NB4 (cell line): ENCODE results near the gene BORCS8.

Source experiments
- CTCF ChIP-seq: IDR thresholded peaks from one replicate; pipeline ENCODE4 v1.5.1; 2012; ENCODE audit warnings: low read depth, low read length
- MYC ChIP-seq: IDR thresholded peaks from 2 replicates; pipeline ENCODE4 v1.6.1; 2011; ENCODE audit warnings: low read depth, low read length
- POLR2A ChIP-seq: IDR thresholded peaks from 2 replicates; pipeline ENCODE4 v1.6.1; 2011; ENCODE audit warnings: mild to moderate bottlenecking; ENCODE audit not compliant: insufficient read length; ENCODE audit errors: extremely low read depth

GRCh38 chr19:19160461-19161035 lies 31.4 kb downstream of the BORCS8 start:
- TF ChIP-seq CTCF (no peak), POLR2A (no peak), MYC (no peak)
